Ovary (tissue), 9 donors: Measurements from ENCODE around the gene HK3. TPM values are rescaled to one million over a fixed set of nuclear protein-coding genes. Genes with fewer than 3 reads are reported as not detected.

Experiments used
- DNase-seq, 5 donors: peaks; one replicate each; pipeline ENCODE4 v3.0.0-alpha.2; 2019 to 2020
- H3K27ac ChIP-seq, 2 donors: fragments of 200-600 bp; one replicate each; pipeline versions ENCODE4 v1.5.1 to v1.8.0; 2019 to 2022
- H3K27me3 ChIP-seq: fragments of 200-600 bp; one replicate; pipeline ENCODE4 v1.8.0; 2022
- H3K36me3 ChIP-seq: fragments of 200-600 bp; sonication (generic); one replicate; pipeline ENCODE4 v1.5.1; 2019
- H3K4me1 ChIP-seq: one replicate; pipeline ENCODE4 v1.8.1; 2013; ENCODE audit warnings: mild to moderate bottlenecking, moderate library complexity; ENCODE audit not compliant: insufficient read depth
- H3K4me3 ChIP-seq: fragments of 200-600 bp; sonication (generic); one replicate; pipeline ENCODE4 v1.5.1; 2017
- H3K9me3 ChIP-seq, 2 donors: fragments of 200-600 bp in 1 of 2; sonication (generic) in 1 of 2; one replicate each; pipeline versions ENCODE4 v1.5.1 to v1.8.1; 2013 to 2019; ENCODE audit warnings: mild to moderate bottlenecking in 1 of 2, moderate library complexity in 1 of 2
- EP300 ChIP-seq: sonication (generic); formaldehyde crosslinking; IDR thresholded peaks from one replicate; pipeline ENCODE4 v1.6.1; 2017; ENCODE audit warnings: antibody characterized with exemption
- POLR2A ChIP-seq: fragments of 450-650 bp; IDR thresholded peaks from one replicate; pipeline ENCODE4 v1.6.1; 2017; ENCODE audit warnings: antibody characterized with exemption, mild to moderate bottlenecking, moderate library complexity
- WGBS, 3 donors: extraction: QIAGEN DNeasy Blood & Tissue Kit in 1 of 3; methylation state at CpG; one replicate each; pipeline versions ENCODE4 v1.1.5 to v1.1.7; 2013 to 2017; 5-methylcytosine and 5-hydroxymethylcytosine counted together
- intact Hi-C, 4 donors: fragments of 100-400 bp; cut with DNase I; formaldehyde crosslinking; loops; one replicate each; pipeline versions ENCODE4 v1.11.0 to v1.15.1; 2022 to 2023
- polyA plus RNA-seq, 2 donors: library from polyadenylated mRNA; stranded (reverse); fragments of 200-250 nt in 1 of 2; fragments of 350-450 nt in 1 of 2; fragmentation: Illumina TruSeq in 1 of 2; extraction: RNeasy Lipid Tissue Mini Kit (QIAGEN cat#74804) in 1 of 2; gene quantifications; one replicate each; pipeline ENCODE4 v1.2.3, GENCODE V29; 2013 to 2014
- total RNA-seq, 7 donors: library from RNA; depleted of rRNA in 2 of 7; stranded (reverse); fragments of >200 nt in 2 of 7; fragmentation: NEBNext Ultra II Directional in 3 of 7; extraction: Animal tissue kit (Norgen Biotek cat#: 25700) in 3 of 7; gene quantifications; one replicate each; pipeline versions ENCODE4 v1.1.0 to v1.2.4, GENCODE V29; 2016 to 2023
- TF ChIP-seq, protein P1 (sequence below), 3 donors: fragments of 450-650 bp in 2 of 3; fragments of 200-600 bp in 1 of 3; IDR thresholded peaks; one replicate each; pipeline versions ENCODE4 v1.5.1 to v1.8.0; 2016 to 2022; ENCODE audit warnings: antibody characterized with exemption in 3 of 3, mild to moderate bottlenecking in 1 of 3
- donor health status: DM: no; HTN: no; CAD: no; lungs with moderate emphysema.
- donor health status: DM: no; HTN: no; CAD: no.
- donor health status: Bipolar disorder and iron deficiency.
- donor health status: DM: yes; HTN: yes; CAD: no.
- donor health status: DM: no; HTN: no; CAD: no.
- donor health status: DM: yes; HTN: yes; CAD: no.

HK3 gene
- total and polyA plus RNA-seq, 9 donors: 0.61 to 9.9 (median 2.3) TPM

DNA sequence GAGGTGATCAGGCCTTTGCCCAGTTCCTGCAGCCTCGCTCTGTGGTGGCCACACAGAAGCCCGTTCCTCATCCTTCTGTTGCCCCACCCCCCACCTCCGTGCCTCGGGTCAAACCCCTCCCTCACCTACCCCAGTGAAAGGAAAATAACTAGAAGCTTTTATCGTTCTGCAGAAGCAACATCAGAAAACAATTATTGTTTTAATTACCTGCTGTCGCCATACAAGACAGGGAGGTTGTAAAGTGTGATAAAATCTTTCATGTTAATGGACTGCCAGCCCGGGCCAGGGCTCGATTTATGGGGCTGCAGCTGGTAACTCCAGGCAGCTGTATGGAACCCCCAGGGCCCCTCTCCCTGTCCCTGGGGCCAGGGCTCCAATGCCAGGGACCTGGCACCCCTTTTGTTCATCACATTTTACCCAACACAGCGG is 68.1 kb downstream of the HK3 start:
- no peak for DNase-seq
- no peaks in the 10 kb centered on the region for H3K36me3 ChIP-seq
- H3K27me3 ChIP-seq: no peaks in the 10 kb centered on the region
- no peaks in the 10 kb centered on the region for H3K9me3 ChIP-seq
- no peak overlapping the region for H3K4me3 ChIP-seq
- H3K4me1 ChIP-seq: no peaks in the 10 kb centered on the region
- no peak overlapping the region for H3K27ac ChIP-seq
- TF ChIP-seq POLR2A: no peak
- no peak for TF ChIP-seq EP300
- TF ChIP-seq, protein P1, sequence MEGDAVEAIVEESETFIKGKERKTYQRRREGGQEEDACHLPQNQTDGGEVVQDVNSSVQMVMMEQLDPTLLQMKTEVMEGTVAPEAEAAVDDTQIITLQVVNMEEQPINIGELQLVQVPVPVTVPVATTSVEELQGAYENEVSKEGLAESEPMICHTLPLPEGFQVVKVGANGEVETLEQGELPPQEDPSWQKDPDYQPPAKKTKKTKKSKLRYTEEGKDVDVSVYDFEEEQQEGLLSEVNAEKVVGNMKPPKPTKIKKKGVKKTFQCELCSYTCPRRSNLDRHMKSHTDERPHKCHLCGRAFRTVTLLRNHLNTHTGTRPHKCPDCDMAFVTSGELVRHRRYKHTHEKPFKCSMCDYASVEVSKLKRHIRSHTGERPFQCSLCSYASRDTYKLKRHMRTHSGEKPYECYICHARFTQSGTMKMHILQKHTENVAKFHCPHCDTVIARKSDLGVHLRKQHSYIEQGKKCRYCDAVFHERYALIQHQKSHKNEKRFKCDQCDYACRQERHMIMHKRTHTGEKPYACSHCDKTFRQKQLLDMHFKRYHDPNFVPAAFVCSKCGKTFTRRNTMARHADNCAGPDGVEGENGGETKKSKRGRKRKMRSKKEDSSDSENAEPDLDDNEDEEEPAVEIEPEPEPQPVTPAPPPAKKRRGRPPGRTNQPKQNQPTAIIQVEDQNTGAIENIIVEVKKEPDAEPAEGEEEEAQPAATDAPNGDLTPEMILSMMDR (IDR thresholded peaks at IDR 0.05): no peak
- intact Hi-C loops: no loop called here
- 11 to 16% (median 15%) methylated on average over 9 of the region's 9 CpGs for WGBS, 3 donors

Other genes starting within 250 kb of the HK3 start
- gene UNC5A, start 88.8 kb downstream of the HK3 start, total RNA-seq: under 1 TPM; 0.08 to 0.77 (median 0.23) TPM
- gene UNC5A, start 88.8 kb downstream of the HK3 start, polyA plus RNA-seq: under 1 TPM in 1 of 2 donors, not detected in 1; 0.82 TPM
- gene UIMC1, start 107.4 kb upstream of the HK3 start, total RNA-seq: 10 to 100 TPM; 43.4 to 80.2 (median 64.0) TPM
- 10 to 100 TPM; 34.9 to 39.2 TPM for gene UIMC1, start 107.4 kb upstream of the HK3 start, polyA plus RNA-seq
- 10 to 100 TPM; 19.2 to 27.7 (median 24.2) TPM for gene ZNF346, start 123.3 kb upstream of the HK3 start, total RNA-seq
- gene ZNF346, start 123.3 kb upstream of the HK3 start, polyA plus RNA-seq: 10 to 100 TPM; 15.2 to 24.8 TPM
- gene FGFR4, start 187.6 kb upstream of the HK3 start, total RNA-seq: 10 to 100 TPM; 15.5 to 90.3 (median 39.9) TPM
- 10 to 100 TPM in 1 of 2 donors, 1 to 10 TPM in 1; 2.7 to 13.1 TPM for gene FGFR4, start 187.6 kb upstream of the HK3 start, polyA plus RNA-seq
- gene NSD1, start 234.4 kb upstream of the HK3 start, total RNA-seq: 100 to 1,000 TPM in 1 of 7 donors, 10 to 100 TPM in 6; 25.6 to 110 (median 83.2) TPM
- 10 to 100 TPM; 11.5 to 28.0 TPM for gene NSD1, start 234.4 kb upstream of the HK3 start, polyA plus RNA-seq